Posterior vena cava (tissue), 2 donors: Measurements from ENCODE around the gene FAIM. TPM values are rescaled to one million over a fixed set of nuclear protein-coding genes. Genes with fewer than 3 reads are reported as not detected.
"Not testable (repeated sequence)": the region's sequence is repeated elsewhere in the genome, so short reads cannot be mapped to it uniquely, and the experiment has no call there.

ENCODE experiments used
- DNase-seq: peaks from one replicate; pipeline ENCODE4 v3.0.0-alpha.2; 2020; ENCODE audit warnings: low spot score
- intact Hi-C, 2 donors: fragments of 100-400 bp; cut with DNase I; formaldehyde crosslinking; loops; one replicate each; pipeline versions ENCODE4 v1.14.1 to v1.14.2; 2022 to 2023
- total RNA-seq, 2 donors: library from RNA; stranded (reverse); fragmentation: NEBNext Ultra II Directional; extraction: Animal tissue kit (Norgen Biotek cat#: 25700); gene quantifications; one replicate each; pipeline ENCODE4 v1.2.1, GENCODE V29; 2021
- donor health status: DM: yes; HTN: yes; CAD: no.
- donor health status: DM: yes; HTN: yes; CAD: no.

The FAIM gene
- total RNA-seq, 2 donors from 2014 or later: 8.0 to 11.9 TPM

DNA sequence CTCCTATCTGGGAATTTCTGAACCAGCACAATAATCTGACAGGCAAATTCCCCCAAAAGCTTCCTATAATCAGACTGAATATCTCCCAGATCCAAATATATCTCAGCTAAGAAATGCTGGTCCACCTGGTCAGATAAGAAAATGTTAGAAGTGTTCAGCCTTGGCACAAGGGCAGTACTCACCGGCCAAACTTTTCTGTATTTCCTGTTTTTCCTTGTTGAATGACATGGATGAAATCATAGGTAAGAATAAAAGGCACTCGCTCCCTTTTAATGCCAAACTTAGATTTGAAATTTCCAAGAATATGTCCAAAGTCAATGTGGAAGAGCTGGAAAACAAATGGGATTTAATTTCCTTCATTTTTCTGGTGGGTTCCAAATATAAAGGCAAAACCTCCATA lies 48.9 kb downstream of the FAIM start:
- DNase-seq: no peak
- intact Hi-C loops: no loop called here

DNA sequence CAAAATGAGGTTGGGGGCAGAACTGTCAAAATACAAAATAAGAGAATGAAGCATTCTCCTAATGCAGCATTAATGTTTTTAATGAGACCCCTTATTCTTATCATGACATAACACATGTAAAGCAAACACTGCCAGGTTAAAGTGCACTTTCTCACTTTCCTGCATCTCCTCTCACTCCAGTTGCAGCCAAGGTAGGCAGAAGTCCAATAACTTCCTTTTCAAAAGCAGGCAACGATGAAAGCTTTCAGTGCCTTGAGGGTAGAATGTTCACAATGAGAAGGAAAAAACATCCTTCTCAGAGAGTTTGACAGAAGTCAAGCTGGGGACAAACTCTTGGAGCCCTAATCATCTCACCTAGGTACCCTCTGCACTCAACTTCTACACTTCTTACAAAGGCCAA lies 59.5 kb downstream of the FAIM start:
- intact Hi-C loops: no loop called here
- no peak for DNase-seq

DNA sequence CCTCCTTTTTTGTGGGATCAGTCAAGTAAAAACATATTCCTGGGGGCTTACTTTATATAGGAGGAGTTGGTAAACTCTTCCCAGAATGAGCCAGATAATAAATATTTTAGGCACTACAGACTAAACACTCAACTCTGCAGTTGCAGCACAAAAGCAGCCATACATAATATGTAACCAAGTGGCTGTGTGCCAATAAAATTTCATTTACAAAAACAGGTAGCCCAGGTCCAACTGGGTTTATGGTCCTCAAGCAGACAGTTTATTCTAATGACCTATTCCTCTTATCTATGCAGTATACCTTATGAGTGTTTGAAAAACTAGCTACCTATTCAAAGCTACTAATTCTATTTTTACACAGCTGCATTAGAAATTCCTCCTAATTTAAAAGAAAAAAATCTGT lies 61.8 kb downstream of the FAIM start:
- no peak for DNase-seq
- intact Hi-C loops: no loop called here

DNA sequence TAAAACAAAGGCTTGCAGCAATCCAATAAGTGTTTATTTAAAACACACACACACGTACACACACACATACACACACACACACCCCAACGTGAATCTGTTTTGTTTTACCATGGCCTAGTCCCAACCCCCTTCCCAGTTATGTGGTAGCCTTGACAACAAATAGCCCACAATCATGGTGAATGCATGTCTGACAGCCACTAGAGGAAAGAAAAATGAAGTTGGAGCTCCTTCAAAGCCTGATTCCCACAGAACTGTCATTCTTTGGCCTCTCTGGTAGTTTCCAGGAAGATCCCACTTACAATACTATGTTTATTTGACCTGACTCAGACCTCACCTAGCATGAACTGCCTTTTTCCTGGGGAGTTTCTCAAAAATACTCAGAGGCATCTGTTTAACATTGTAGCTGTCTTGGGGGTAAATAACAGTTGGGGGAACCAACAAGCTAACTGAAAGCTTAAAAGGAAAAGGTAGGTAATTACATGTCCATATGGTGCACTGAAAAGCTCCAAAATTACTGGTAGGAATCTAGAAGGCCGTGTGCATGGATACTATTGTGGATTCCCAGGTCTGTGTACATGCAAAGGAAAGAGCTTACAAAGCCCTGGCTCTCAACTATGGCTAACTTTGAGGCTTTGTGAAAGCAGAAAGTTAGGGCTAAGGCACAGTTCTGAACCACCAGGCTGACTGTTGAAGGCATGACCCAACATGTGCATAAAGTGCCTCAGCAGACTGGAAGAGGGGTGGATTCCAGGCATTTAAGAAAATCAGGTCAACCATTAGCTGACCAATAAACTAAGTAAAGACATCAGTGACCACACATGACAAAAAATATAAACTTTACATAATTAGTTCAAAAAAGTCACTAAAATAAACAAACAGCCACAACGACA lies 65.3 kb downstream of the FAIM start:
- DNase-seq: no peak
- intact Hi-C loops: no loop called here

DNA sequence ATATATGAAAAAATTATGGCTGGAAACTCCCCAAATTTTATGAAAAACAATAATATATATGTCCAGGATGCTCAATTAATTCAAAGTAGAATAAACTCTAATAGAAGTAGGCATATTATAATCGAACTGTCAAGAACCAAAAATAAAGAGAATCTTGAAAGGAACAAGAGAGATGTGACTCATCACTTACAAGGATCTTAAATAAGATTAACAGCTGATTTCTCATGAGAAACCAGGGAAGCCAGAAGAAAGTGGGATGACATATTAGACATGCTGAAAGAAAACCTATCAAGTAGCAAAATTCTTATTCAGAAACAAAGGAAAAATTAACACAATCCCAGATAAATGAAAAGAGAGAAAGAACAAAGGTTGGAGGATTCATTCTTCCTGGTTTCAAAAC lies 66.8 kb downstream of the FAIM start:
- intact Hi-C loops: no loop called here
- DNase-seq: no peak

DNA sequence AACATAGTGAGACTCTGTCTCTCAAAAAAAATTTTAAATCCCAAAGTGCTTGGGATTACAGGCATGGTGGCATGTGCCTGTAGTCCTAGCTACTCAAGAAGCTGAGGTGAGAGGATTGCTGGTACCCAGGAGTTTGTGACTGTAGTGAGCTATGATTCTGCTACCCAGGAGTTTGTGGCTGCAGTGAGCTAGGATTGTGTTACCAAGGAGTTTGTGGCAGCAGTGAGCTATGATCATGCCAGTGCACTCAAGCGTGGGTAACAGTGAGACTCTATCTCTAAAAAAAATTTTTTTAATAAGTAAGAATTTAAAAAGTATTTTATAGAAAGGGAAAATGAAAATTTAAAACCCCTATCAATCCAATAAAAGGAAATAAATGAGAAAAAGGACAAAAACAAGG lies 69.5 kb downstream of the FAIM start:
- DNase-seq: no peak
- intact Hi-C loops: no loop called here

DNA sequence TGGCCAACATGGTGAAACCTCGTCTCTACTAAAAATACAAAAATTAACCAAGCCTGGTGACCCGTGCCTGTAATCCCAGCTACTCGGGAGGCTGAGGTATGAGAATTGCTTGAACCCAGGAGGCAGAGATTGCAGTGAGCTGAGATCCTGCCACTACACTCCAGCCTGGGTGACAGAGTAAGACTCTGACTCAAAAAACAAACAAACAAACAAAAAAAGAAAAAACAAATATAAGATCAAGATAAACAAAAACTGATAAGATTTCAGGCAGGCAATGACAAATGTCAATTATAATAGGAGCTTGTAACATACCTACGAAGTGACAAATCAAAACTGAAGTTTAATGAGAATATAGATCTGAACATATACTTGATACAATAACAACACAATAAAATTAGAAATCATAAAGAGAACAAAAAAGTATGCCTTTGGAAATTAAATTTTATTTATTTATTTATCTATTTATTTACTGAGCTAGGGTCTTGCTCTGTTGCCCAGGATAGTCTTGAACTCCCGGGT lies 70.4 kb downstream of the FAIM start:
- no peak for DNase-seq
- intact Hi-C loops: no loop called here

DNA sequence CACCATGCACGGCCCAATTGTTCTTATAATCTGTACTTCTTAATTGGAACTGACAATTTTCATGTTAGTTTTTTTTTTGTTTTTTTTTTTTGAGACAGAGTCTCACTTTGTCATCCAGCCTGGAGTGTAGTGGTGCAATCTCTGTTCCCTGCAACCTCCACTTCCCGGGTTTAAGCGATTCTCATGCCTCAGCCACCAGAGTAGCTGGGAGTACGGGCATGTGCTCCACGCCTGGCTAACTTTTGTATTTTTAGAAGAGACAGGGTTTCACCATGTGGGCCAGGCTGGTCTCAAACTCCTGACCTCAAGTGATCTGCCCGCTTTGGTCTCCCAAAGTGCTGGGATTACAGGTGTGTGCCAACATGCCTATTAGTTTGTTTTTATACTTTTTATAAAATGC lies 72.4 kb downstream of the FAIM start:
- DNase-seq, intact Hi-C loops: not testable (repeated sequence)

DNA sequence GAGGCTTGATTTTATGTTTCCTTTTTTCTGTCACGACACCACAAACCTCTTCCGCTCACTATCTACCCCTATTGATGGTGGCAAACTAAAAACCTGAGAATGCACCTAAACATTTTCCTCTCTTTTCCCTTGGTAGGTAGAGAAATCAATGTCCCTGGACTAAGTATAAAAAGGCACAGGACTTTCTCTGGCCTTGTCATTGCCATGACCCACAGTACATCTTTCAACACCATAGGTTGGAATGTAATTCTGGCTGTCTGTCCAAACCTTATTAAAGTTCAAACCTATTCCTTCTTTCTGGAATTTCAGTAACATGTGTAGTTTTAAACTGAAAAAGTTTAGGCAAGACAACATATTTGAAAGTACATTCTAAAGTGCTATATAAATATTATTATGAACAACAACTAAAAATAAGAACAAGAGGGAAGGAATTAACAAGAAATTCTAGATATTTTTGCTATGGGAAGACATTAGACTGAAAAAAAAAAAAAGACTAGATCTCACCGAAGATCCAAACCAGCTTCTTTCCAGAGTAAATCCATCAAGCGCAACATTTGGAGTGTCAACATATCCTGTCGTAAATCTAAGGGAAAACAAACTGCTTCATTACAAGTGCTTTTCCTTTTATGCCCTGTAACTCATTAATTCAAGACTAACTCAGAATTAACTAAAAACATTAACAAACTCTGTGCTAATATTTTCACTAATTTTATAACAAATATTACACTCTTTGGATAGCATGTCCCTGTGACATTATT lies 73.1 kb downstream of the FAIM start:
- intact Hi-C loops: no loop called here
- no peak for DNase-seq

DNA sequence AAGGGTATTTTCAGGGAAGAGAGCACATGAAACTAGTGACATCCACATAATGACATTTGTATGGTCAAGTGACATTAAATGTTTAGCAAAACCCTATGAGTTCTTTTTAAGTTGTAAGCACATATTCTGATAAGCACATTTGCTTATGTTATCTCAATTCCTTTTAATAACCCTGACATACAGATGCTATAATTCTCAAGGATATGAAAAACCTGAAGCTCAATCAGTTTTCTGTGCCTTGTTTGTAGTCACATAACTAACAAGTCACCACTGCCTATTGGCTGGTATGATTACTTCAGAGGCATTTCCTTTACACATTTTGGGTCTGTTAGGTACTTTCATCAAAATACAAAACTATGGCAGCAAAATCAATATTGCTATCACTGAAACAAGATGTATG lies 74.1 kb downstream of the FAIM start:
- intact Hi-C loops: no loop called here
- DNase-seq: no peak

Other genes starting within 250 kb of the FAIM start
- under 1 TPM; 0.37 to 0.43 TPM for gene ESYT3, start 174.2 kb upstream of the FAIM start, total RNA-seq
- 10 to 100 TPM; 37.0 to 52.8 TPM for gene CEP70, start 14.5 kb upstream of the FAIM start, total RNA-seq
- gene PIK3CB, start 226.2 kb downstream of the FAIM start, total RNA-seq: 10 to 100 TPM; 15.4 to 21.1 TPM